Neuron (in vitro differentiated cells): ENCODE data around the gene P2RY8.

Experiments
- H2AFZ ChIP-seq: one replicate; pipeline ENCODE4 v1.6.1; 2013; ENCODE audit warnings: low read depth, mild to moderate bottlenecking, inconsistent platforms, low read length, moderate library complexity
- H3K27me3 ChIP-seq: one replicate; pipeline ENCODE4 v1.6.1; 2013; ENCODE audit warnings: low read length; ENCODE audit not compliant: insufficient read depth
- H3K36me3 ChIP-seq: one replicate; pipeline ENCODE4 v1.6.1; 2013; ENCODE audit warnings: low read length; ENCODE audit not compliant: insufficient read depth
- H3K4me1 ChIP-seq: one replicate; pipeline ENCODE4 v1.6.1; 2013; ENCODE audit warnings: low read length; ENCODE audit not compliant: insufficient read depth
- H3K4me3 ChIP-seq: 2 replicates; pipeline ENCODE4 v1.5.1; 2013; ENCODE audit warnings: mild to moderate bottlenecking, low read length, moderate library complexity
- H3K9me3 ChIP-seq: one replicate; pipeline ENCODE4 v1.6.1; 2013; ENCODE audit warnings: low read length

P2RY8 gene

GRCh38 chrX:1466971-1467561 is 69.9 kb downstream of the P2RY8 start:
- Histone ChIP-seq H3K36me3 (no peaks in the 10 kb centered on the region), H3K4me1 (no peaks in the 10 kb centered on the region), H3K27me3 (peaks cover 2% of the 10 kb centered on the region), H3K4me3 (no peak overlapping the region), H2AFZ (no peak overlapping the region), H3K9me3 (peaks cover 3% of the 10 kb centered on the region)

GRCh38 chrX:1466232-1466661 is 70.7 kb downstream of the P2RY8 start:
- H3K4me3 ChIP-seq: no peak overlapping the region
- H2AFZ ChIP-seq: no peak overlapping the region
- peaks cover 3% of the 10 kb centered on the region for H3K9me3 ChIP-seq
- H3K27me3 ChIP-seq: peaks cover 2% of the 10 kb centered on the region
- H3K4me1 ChIP-seq: no peaks in the 10 kb centered on the region
- H3K36me3 ChIP-seq: no peaks in the 10 kb centered on the region

- H3K9me3 ChIP-seq: peaks cover 3% of the 10 kb centered on the region
- no peak overlapping the region for H2AFZ ChIP-seq
- no peak overlapping the region for H3K4me3 ChIP-seq
- no peaks in the 10 kb centered on the region for H3K4me1 ChIP-seq
- peaks cover 2% of the 10 kb centered on the region for H3K27me3 ChIP-seq
- H3K36me3 ChIP-seq: no peaks in the 10 kb centered on the region
Measured at GRCh38 chrX:1465286-1466231, 71.4 kb downstream of the P2RY8 start.

GRCh38 chrX:1464971-1465285 is 72.1 kb downstream of the P2RY8 start:
- no peak overlapping the region for H2AFZ ChIP-seq
- no peaks in the 10 kb centered on the region for H3K36me3 ChIP-seq
- H3K9me3 ChIP-seq: peaks cover 3% of the 10 kb centered on the region
- no peaks in the 10 kb centered on the region for H3K4me1 ChIP-seq
- H3K27me3 ChIP-seq: peaks cover 2% of the 10 kb centered on the region
- H3K4me3 ChIP-seq: no peak overlapping the region

GRCh38 chrX:1464041-1464970 is 72.7 kb downstream of the P2RY8 start:
- peaks cover 3% of the 10 kb centered on the region for H3K9me3 ChIP-seq
- H3K27me3 ChIP-seq: peaks cover 2% of the 10 kb centered on the region
- no peak overlapping the region for H2AFZ ChIP-seq
- H3K4me3 ChIP-seq: no peak overlapping the region
- H3K4me1 ChIP-seq: no peaks in the 10 kb centered on the region
- no peaks in the 10 kb centered on the region for H3K36me3 ChIP-seq

GRCh38 chrX:1463581-1463980 is 73.4 kb downstream of the P2RY8 start:
- H3K36me3 ChIP-seq: no peaks in the 10 kb centered on the region
- peaks cover 2% of the 10 kb centered on the region for H3K27me3 ChIP-seq
- no peak overlapping the region for H3K4me3 ChIP-seq
- no peaks in the 10 kb centered on the region for H3K4me1 ChIP-seq
- peaks cover 3% of the 10 kb centered on the region for H3K9me3 ChIP-seq
- H2AFZ ChIP-seq: no peak overlapping the region

- Histone ChIP-seq H3K9me3 (peaks cover 3% of the 10 kb centered on the region), H3K4me3 (no peak overlapping the region), H3K4me1 (no peaks in the 10 kb centered on the region), H2AFZ (no peak overlapping the region), H3K36me3 (no peaks in the 10 kb centered on the region), H3K27me3 (peaks cover 2% of the 10 kb centered on the region)
Measured at GRCh38 chrX:1462596-1463251, 74.3 kb downstream of the P2RY8 start.

GRCh38 chrX:1462110-1462509 is 74.9 kb downstream of the P2RY8 start:
- no peak overlapping the region for H2AFZ ChIP-seq
- H3K36me3 ChIP-seq: no peaks in the 10 kb centered on the region
- H3K4me1 ChIP-seq: no peaks in the 10 kb centered on the region
- no peak overlapping the region for H3K4me3 ChIP-seq
- H3K9me3 ChIP-seq: peaks cover 3% of the 10 kb centered on the region
- H3K27me3 ChIP-seq: peaks cover 2% of the 10 kb centered on the region

GRCh38 chrX:1455948-1456280 is 81.1 kb downstream of the P2RY8 start:
- Histone ChIP-seq H3K27me3 (no peaks in the 10 kb centered on the region), H3K4me1 (peaks cover 3% of the 10 kb centered on the region), H3K9me3 (no peaks in the 10 kb centered on the region), H2AFZ (no peak overlapping the region), H3K36me3 (no peaks in the 10 kb centered on the region), H3K4me3 (no peak overlapping the region)

- no peak overlapping the region for H2AFZ ChIP-seq
- H3K4me1 ChIP-seq: peaks cover 3% of the 10 kb centered on the region
- H3K36me3 ChIP-seq: no peaks in the 10 kb centered on the region
- peaks cover 2% of the 10 kb centered on the region for H3K9me3 ChIP-seq
- no peaks in the 10 kb centered on the region for H3K27me3 ChIP-seq
- H3K4me3 ChIP-seq: no peak overlapping the region
Measured at GRCh38 chrX:1453951-1454785, 82.8 kb downstream of the P2RY8 start.

- H3K4me1 ChIP-seq: peaks cover 3% of the 10 kb centered on the region
- H3K4me3 ChIP-seq: peak overlapping the region; percentile 54
- peak overlapping the region; percentile 58 for H2AFZ ChIP-seq
- peaks cover 2% of the 10 kb centered on the region for H3K9me3 ChIP-seq
- no peaks in the 10 kb centered on the region for H3K36me3 ChIP-seq
- no peaks in the 10 kb centered on the region for H3K27me3 ChIP-seq
Measured at GRCh38 chrX:1453395-1453783, 83.6 kb downstream of the P2RY8 start.
